Activated T-helper 1 cell treated with anti-CD3 and anti-CD28 coated beads, Interleukin-12 subunit alpha, Interleukin-12 subunit beta, Interleukin-2, Interleukin-4 antibody, amounts not matched to agents 30 ng/mL and 10 ng/mL and 1 ng/mL, durations not matched to agents 14 hours and 24 hours and 36 hours (primary cell): Measurements from ENCODE around the gene GRK3. TPM values are rescaled to one million over a fixed set of nuclear protein-coding genes. Genes with fewer than 3 reads are reported as not detected.

Experiments used
- DNase-seq: peaks from one replicate; pipeline ENCODE4 v3.0.0; 2021; ENCODE audit warnings: low spot score
- H3K27ac Mint-ChIP-seq: one replicate; pipeline ENCODE4 v1.8.0; 2021; ENCODE audit warnings: mild to moderate bottlenecking, mixed read lengths
- H3K27me3 Mint-ChIP-seq: one replicate; pipeline ENCODE4 v1.8.0; 2022; ENCODE audit warnings: mild to moderate bottlenecking, moderate library complexity, mixed read lengths; ENCODE audit not compliant: insufficient read depth
- H3K36me3 Mint-ChIP-seq: one replicate; pipeline ENCODE4 v1.8.0; 2021; ENCODE audit warnings: low read depth, mixed read lengths
- H3K4me1 Mint-ChIP-seq: one replicate; pipeline ENCODE4 v1.8.0; 2021; ENCODE audit warnings: low read depth, mixed read lengths
- H3K4me3 Mint-ChIP-seq: one replicate; pipeline ENCODE4 v1.8.0; 2021; ENCODE audit warnings: mild to moderate bottlenecking, moderate library complexity, mixed read lengths
- H3K9me3 Mint-ChIP-seq: one replicate; pipeline ENCODE4 v1.8.0; 2021; ENCODE audit warnings: mixed read lengths
- intact Hi-C: fragments of 100-400 bp; cut with micrococcal nuclease; formaldehyde crosslinking; loops from one replicate; pipeline ENCODE4 v1.15.1; 2024
- total RNA-seq: library from RNA; stranded (reverse); gene quantifications from 2 replicates; pipeline ENCODE4 v1.2.3, GENCODE V29; 2022

The GRK3 gene
- total RNA-seq, 1 donor from 2014 or later, result 33.0 TPM

- Mint-ChIP-seq H3K9me3 (no peaks in the 10 kb centered on the region), H3K36me3 (no peaks in the 10 kb centered on the region), H3K4me1 (peaks cover 9% of the 10 kb centered on the region), H3K4me3 (no peak overlapping the region), H3K27ac (no peak overlapping the region), H3K27me3 (no peaks in the 10 kb centered on the region)
- no peak for DNase-seq
- intact Hi-C loops, result no loop called here
Observed at GRCh38 chr22:25777411-25777810, 212.9 kb downstream of the GRK3 start.

- Mint-ChIP-seq H3K4me3 (no peak overlapping the region), H3K27ac (no peak overlapping the region), H3K27me3 (no peaks in the 10 kb centered on the region), H3K4me1 (peaks cover 4% of the 10 kb centered on the region), H3K9me3 (no peaks in the 10 kb centered on the region), H3K36me3 (no peaks in the 10 kb centered on the region)
- intact Hi-C loops, result loop anchor here (1.0 kb wide), 1 partner anchor 330 kb away; no protein-coding TSS in a partner anchor
- peak; percentile 8 for DNase-seq
Observed at GRCh38 chr22:25777870-25778269, 213.4 kb downstream of the GRK3 start.

Other genes starting within 250 kb of the GRK3 start
- gene MYO18B, start 177.5 kb downstream of the GRK3 start, total RNA-seq, result 0.91 and 1.1 TPM in 2 replicates